NCI-H2171 (cell line): Measurements from ENCODE around the gene RSPO1.
"Not testable (repeated sequence)": the region's sequence is repeated elsewhere in the genome, so short reads cannot be mapped to it uniquely, and the experiment has no call there.

Source experiments
- DNase-seq: peaks from one replicate; lab custom pipeline; 2025; lab: John Stamatoyannopoulos, UW

Gene RSPO1

GRCh38 chr1:37616330-37616729, 18.4 kb downstream of the RSPO1 start:
- DNase-seq = peak; percentile 54

- no peak for DNase-seq
Measured at GRCh38 chr1:37614105-37614504, 20.6 kb downstream of the RSPO1 start.

GRCh38 chr1:37612186-37612585, 22.5 kb downstream of the RSPO1 start:
- DNase-seq = no peak

DNA sequence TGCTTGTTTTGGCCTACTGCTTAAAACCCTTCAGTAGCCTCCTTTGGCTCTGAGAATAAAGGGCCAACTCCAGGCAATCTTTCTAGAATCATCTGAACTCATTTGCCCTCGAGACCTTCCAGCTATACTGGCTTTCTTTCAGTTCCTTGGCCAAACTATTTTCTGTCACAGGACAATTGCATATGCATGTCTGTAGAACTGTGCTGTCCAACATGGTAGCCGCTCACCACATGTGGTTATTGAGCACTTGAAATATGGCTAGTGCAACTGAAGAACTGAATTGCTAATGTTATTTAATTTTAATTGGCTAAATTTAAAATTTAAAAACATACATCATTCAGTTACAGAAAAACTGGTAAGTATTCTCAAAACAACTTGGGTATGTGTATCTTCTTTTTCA, 24.7 kb downstream of the RSPO1 start:
- no peak for DNase-seq

DNA sequence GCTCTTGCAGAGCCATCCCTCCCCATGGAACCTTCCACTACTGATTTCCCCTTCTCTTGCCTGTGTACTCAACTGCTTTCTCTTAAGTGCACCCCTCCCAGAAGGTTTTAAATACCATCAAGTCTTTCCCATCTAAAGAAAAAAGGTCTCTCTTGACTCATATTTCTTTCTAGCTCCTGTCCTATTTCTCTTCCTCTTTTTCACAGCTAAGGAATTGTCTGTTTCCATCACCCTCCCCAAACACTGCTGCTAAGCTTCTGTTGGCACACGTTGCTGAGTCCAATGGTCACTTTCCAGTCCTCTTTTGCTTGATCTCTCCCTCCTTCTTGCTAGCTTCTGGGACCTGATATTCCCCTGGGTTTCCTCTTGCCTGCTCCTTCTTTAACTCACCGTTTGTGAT, 25.7 kb downstream of the RSPO1 start:
- no peak for DNase-seq

DNA sequence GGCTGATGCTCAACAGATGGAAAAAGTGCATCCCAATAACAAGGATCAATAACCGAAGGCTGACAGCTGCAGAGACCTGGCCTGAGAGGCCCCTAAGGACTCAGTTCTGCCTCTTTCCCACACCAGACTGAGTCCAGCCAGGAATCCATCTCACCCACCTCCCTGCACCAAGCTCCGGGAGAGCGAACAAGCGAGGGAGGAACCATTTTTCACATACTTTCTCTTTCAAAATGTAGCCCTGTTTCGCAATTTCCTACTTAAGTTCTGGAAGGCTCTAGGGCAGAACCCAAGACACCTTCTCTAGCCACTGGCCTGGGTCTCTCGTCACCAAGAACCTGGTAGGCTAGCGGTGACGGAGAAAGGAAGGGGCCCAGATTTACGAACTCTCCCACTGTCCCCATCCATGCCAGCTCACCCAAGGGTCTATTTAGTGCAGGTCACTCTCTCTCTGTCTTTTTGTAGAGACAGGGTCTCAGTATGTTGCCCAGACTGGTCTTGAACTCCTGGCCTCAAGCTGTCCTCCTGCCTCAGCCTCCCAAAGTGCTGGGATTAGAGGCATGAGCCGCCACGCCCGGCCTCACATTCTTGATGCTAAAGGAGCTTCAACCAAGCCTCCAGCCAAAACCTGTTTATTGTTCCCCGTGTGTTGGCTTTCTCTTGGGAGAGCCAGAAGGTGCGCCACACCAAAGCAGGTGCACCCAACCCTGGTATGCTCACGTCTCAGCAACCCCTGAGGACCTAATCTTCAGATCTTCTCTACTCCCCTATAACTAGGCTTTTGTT, 28.0 kb downstream of the RSPO1 start:
- no peak for DNase-seq

DNA sequence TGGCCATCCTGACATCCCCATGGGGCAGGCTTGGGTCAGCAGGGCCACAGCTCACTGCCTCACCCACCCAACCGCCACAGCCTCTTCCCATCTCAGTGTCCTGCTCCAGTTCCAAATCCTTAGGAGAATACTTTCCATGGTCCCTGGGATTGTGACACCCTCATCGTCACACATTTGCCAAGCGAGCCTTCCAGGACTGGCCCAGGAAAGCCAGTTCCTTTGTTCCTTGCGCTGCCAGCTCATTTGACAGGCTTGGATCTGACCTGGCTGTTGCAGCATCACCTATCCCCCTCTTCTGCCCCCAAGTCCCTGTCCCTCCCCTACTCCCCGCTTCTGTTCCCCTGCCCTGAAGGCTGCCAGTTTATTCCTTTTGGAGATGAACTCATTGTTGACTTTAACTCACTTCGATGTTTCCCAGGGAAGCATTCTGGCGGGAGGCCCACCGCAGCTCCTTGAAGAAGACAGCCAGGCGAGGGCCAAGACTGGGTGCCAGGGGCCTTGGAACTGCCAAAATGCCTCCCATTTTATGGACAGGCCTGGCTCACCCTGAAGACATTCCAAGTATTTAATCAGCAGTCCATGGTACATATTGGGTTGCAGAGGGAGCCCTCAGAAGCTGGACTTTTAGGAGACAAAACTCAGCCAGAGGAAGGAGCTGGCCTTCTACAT, 28.8 kb downstream of the RSPO1 start:
- no peak for DNase-seq

GRCh38 chr1:37605061-37605650, 29.5 kb downstream of the RSPO1 start:
- no peak for DNase-seq

DNA sequence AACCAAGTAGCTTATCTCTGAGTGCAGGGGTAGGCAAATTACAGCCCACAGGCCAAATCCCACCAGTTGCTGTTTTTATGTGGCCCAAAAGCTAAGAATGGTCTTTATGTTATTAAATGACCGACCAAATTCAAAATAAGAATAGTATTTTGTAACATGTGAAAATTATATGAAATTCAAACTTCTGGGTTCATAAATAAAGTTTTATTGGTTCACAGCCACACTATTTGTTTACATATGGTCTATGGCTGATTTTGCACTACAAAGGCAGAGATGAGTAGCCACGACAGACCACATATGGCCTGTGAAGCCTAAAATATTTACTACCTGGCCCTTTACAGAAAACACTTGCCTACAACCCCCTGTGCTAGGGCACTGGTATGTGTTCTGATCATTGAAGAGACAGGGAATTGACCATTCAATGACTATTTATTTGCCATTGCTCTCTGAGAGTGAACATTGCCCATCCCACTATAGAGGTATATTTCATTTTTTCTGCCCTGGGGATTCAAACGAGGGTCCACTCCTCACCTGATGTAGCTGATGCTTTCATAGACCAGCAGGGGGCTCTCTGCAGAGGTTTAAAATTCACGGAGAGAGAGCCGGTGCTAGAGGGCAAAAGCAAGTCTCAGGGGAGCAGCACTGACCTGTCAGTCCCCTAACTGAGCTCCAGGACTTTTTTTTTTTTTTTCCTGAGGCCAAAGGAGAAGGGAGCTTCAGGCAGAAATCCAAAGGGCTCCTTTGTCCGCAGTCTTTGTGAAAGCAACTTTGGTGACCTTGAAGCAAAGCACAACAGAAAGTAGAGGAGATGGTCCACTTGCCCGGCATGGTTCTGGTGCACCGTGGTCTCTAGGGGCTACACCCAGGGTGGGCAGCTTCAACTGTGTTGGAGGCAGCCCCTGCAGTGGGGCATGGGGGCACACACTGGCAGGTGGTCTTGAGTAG, 31.7 kb downstream of the RSPO1 start:
- no peak for DNase-seq

- no peak for DNase-seq
Measured at GRCh38 chr1:37601441-37601840, 33.3 kb downstream of the RSPO1 start.

GRCh38 chr1:37599940-37600339, 34.8 kb downstream of the RSPO1 start:
- no peak for DNase-seq

- DNase-seq = no peak
Measured at GRCh38 chr1:37596182-37596667, 38.5 kb downstream of the RSPO1 start.

DNA sequence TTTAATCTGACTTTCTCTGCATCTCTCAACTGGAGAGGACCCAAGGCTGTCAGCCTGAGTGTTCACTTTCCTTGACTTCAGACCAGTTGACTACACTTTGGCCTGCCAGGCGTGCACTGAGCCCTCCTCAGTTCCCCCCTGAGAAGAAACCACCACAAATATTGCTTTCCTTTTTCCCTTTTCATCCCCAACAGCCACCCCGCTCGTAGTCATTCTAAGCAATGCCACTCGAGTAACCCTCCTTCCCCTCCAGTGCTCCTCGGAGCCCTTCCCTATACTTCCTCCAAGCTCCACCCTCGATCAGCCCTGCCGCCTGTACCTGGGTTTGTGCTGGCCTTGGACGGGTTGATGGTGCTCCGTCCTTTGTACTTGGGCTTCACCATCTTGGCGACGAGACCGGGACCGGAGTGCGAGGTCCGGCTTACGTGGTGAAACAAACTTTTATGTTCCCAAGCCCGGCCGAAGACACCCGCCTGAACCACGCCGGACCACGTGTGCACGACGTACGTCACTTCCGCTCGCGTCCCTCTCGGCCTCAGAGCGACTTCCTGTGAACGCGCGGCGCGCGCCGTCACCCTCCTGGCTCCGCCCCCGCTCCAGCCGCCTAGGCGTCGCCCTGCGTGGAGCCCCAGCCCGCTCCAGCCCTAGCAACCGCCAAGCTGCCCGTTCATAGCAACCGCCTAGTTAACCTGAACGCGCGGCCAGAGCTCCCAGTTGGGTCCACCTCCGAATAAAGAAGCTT, 39.1 kb downstream of the RSPO1 start, which contains the start of gene GNL2:
GNL2 (minus strand) TSS at position 498 of the 742 bp plus-strand sequence; CDS start at position 383, 115 bp downstream.
- DNase-seq = peak; percentile 94

DNA sequence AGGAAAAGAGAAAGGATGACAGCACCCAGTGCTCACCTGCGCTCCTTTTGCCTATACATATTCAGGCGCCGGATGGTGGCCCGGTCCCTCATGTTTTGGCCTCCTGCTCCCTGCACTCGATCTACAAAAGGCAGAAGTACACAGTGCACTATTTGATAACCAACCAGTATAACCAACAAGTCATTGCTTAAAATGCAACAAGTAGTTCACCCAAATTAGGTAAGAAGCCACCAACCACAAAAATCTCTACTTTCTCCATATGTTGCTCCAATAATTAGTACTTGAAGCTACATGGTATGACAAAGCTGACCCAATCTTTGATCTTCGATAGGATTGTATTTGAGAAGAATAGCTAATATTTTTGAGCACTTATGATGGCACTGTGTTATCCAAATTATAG, 41.0 kb downstream of the RSPO1 start:
- DNase-seq = no peak

GRCh38 chr1:37588939-37589338, 45.8 kb downstream of the RSPO1 start:
- DNase-seq = no peak

- not testable (repeated sequence) for DNase-seq
Measured at GRCh38 chr1:37584544-37584943, 50.1 kb downstream of the RSPO1 start.

GRCh38 chr1:37575692-37576091, 59.0 kb downstream of the RSPO1 start:
- no peak for DNase-seq

- no peak for DNase-seq
Measured at GRCh38 chr1:37574834-37575480, 59.7 kb downstream of the RSPO1 start.

GRCh38 chr1:37570528-37571334, 64.0 kb downstream of the RSPO1 start:
- no peak for DNase-seq

DNA sequence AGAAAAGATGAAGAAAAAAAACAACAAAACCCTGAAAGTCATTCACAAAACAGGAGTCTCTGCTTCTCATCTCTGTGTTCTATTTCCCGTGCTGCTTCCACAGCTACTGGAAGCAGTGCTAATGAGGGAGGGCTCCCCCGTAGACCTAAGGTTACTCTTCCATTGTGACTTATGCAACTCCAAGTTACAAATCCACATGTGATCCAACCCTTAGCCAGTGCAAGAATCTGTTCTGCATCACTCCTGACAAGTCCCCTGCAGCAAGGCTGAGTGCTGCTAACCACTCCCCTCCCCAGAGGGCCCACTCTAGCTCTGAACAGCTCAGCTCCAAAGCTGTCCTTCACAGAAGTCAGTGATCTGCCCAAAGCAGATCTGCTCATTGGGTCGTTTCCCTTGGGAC, 67.7 kb downstream of the RSPO1 start:
- no peak for DNase-seq
